GM23338 (cell line): Measurements from ENCODE around the gene OXER1. TPM values are rescaled to one million over a fixed set of nuclear protein-coding genes. Genes with fewer than 3 reads are reported as not detected.

Experiments used
- ATAC-seq: fragments of 200-7000 bp; cut with Tn5 transposase; 3 replicates; pipeline ENCODE4 v1.9.1; 2020
- DNase-seq: peaks from one replicate; pipeline ENCODE4 v3.0.0-alpha.2; 2015; ENCODE audit warnings: low spot score
- H2AFZ ChIP-seq: fragments of 200-600 bp; sonication (generic); 2 replicates; pipeline ENCODE4 v1.8.0; 2016; ENCODE audit warnings: antibody characterized with exemption, mild to moderate bottlenecking, moderate library complexity
- H3F3A ChIP-seq: fragments of 200-600 bp; sonication (generic); replicated peaks from 2 replicates; pipeline ENCODE4 v1.8.0; 2017; ENCODE audit warnings: antibody characterized with exemption, mixed run types, low read depth
- H3K27ac ChIP-seq: fragments of 200-600 bp; sonication (generic); 2 replicates; pipeline ENCODE4 v1.6.1; 2016; ENCODE audit warnings: low read depth
- H3K27me3 ChIP-seq: fragments of 200-600 bp; sonication (generic); 2 replicates; pipeline ENCODE4 v1.8.0; 2016; ENCODE audit warnings: mild to moderate bottlenecking, mixed run types, moderate library complexity; ENCODE audit not compliant: insufficient read depth
- H3K36me3 ChIP-seq: fragments of 200-600 bp; sonication (generic); 2 replicates; pipeline ENCODE4 v1.8.0; 2016; ENCODE audit warnings: mild to moderate bottlenecking; ENCODE audit not compliant: insufficient read depth
- H3K4me1 ChIP-seq: fragments of 200-600 bp; sonication (generic); 2 replicates; pipeline ENCODE4 v1.8.0; 2016; ENCODE audit warnings: mild to moderate bottlenecking, moderate library complexity; ENCODE audit not compliant: insufficient read depth
- H3K4me2 ChIP-seq: fragments of 200-600 bp; sonication (generic); 2 replicates; pipeline ENCODE4 v1.7.1; 2017; ENCODE audit warnings: mixed run types
- H3K4me3 ChIP-seq: fragments of 200-600 bp; sonication (generic); 2 replicates; pipeline ENCODE4 v1.6.1; 2016; ENCODE audit warnings: mixed run types
- H3K79me2 ChIP-seq: fragments of 200-600 bp; sonication (generic); replicated peaks from 2 replicates; pipeline ENCODE4 v1.8.0; 2017; ENCODE audit warnings: mild to moderate bottlenecking; ENCODE audit not compliant: insufficient read depth
- H3K9me2 ChIP-seq: fragments of 200-600 bp; sonication (generic); 2 replicates; pipeline ENCODE4 v1.8.0; 2017; ENCODE audit not compliant: insufficient read depth
- H4K20me1 ChIP-seq: fragments of 200-600 bp; sonication (generic); replicated peaks from 2 replicates; pipeline ENCODE4 v1.8.0; 2017; ENCODE audit warnings: mild to moderate bottlenecking; ENCODE audit not compliant: insufficient read depth
- H3K27ac Mint-ChIP-seq: 2 replicates; pipeline ENCODE4 v1.8.0; 2020; ENCODE audit warnings: inconsistent platforms, mild to moderate bottlenecking, moderate library complexity, mixed read lengths
- H3K27me3 Mint-ChIP-seq: 3 replicates; pipeline ENCODE4 v1.8.0; 2022; ENCODE audit warnings: low read depth, mild to moderate bottlenecking, moderate library complexity, mixed read lengths, inconsistent platforms; ENCODE audit not compliant: insufficient read depth, poor library complexity
- H3K36me3 Mint-ChIP-seq: 3 replicates; pipeline ENCODE4 v1.8.0; 2021; ENCODE audit warnings: low read depth, mild to moderate bottlenecking, inconsistent platforms, moderate library complexity, mixed read lengths
- H3K4me1 Mint-ChIP-seq: 3 replicates; pipeline ENCODE4 v1.8.0; 2020; ENCODE audit warnings: mild to moderate bottlenecking, inconsistent platforms, mixed read lengths
- H3K4me3 Mint-ChIP-seq: 3 replicates; pipeline ENCODE4 v1.8.0; 2021; ENCODE audit warnings: moderate library complexity, mild to moderate bottlenecking, inconsistent platforms, mixed read lengths
- H3K9me3 Mint-ChIP-seq: 3 replicates; pipeline ENCODE4 v1.8.0; 2020; ENCODE audit warnings: moderate library complexity, mild to moderate bottlenecking, inconsistent platforms, mixed read lengths
- CREB1 ChIP-seq: fragments of 250-450 bp; sonication (Bioruptor Pico); IDR thresholded peaks from 2 replicates; pipeline ENCODE4 v1.5.0; 2020; ENCODE audit warnings: low read depth, mild to moderate bottlenecking, moderate library complexity
- CTCF ChIP-seq, 2 experiments: fragments of 200-600 bp in 1 of 2; sonication (generic) in 1 of 2; conservative IDR thresholded peaks; 2 replicates each; pipeline versions ENCODE4 v1.5.1 to v1.6.1; 2016 to 2017; ENCODE audit warnings: antibody characterized with exemption in 2 of 2, low read depth in 2 of 2, mild to moderate bottlenecking in 2 of 2, moderate library complexity in 1 of 2
- ETS1 ChIP-seq: IDR thresholded peaks from 2 replicates; pipeline ENCODE4 v1.6.1; 2016; ENCODE audit warnings: antibody characterized with exemption
- JUNB ChIP-seq: IDR thresholded peaks from one replicate; pipeline ENCODE4 v1.6.1; 2016; ENCODE audit warnings: antibody characterized with exemption; ENCODE audit not compliant: unreplicated experiment
- NANOG ChIP-seq: IDR thresholded peaks from 2 replicates; pipeline ENCODE4 v1.6.1; 2016; ENCODE audit warnings: antibody characterized with exemption, borderline replicate concordance
- REST ChIP-seq: IDR thresholded peaks from one replicate; pipeline ENCODE4 v1.6.1; 2018; ENCODE audit warnings: antibody characterized with exemption; ENCODE audit not compliant: unreplicated experiment
- STAT1 ChIP-seq: IDR thresholded peaks from one replicate; pipeline ENCODE4 v1.6.1; 2016; ENCODE audit warnings: antibody characterized with exemption; ENCODE audit not compliant: unreplicated experiment
- ZNF114 ChIP-seq: fragments of 250-450 bp; sonication (Bioruptor Pico); IDR thresholded peaks from 2 replicates; pipeline ENCODE4 v1.5.0; 2020; ENCODE audit warnings: mild to moderate bottlenecking, moderate library complexity
- ZNF331 ChIP-seq: fragments of 250-450 bp; sonication (Bioruptor Pico); IDR thresholded peaks from 2 replicates; pipeline ENCODE4 v1.5.0; 2020; ENCODE audit warnings: low read depth, mild to moderate bottlenecking, moderate library complexity
- polyA plus RNA-seq: library from polyadenylated mRNA; unstranded; fragments of >200 nt; fragmentation: Nextera tagmentation; extraction: Ambion mirVana; gene quantifications from 2 replicates; pipeline ENCODE4 v1.2.1, GENCODE V29; 2016
- total RNA-seq: library from RNA; depleted of rRNA; stranded (reverse); fragments of >200 nt; shearing (Covaris generic); gene quantifications from 2 replicates; pipeline ENCODE4 v1.2.3, GENCODE V29; 2014

OXER1 gene
- total and polyA plus RNA-seq, 2 experiments from 2014 or later, result 0.69 to 1.5 TPM

- Mint-ChIP-seq H3K27ac (no peak overlapping the region), H3K27me3 (peaks cover 10% of the 10 kb centered on the region)
Observed at GRCh38 chr2:42770288-42771131, 6.6 kb upstream of the OXER1 start.

GRCh38 chr2:42769583-42770287 lies 5.8 kb upstream of the OXER1 start:
- H3K27ac ChIP-seq, result no peak overlapping the region
- peaks cover 19% of the 10 kb centered on the region for H3K4me1 ChIP-seq
- Mint-ChIP-seq H3K4me3 (no peak overlapping the region), H3K36me3 (no peaks in the 10 kb centered on the region; the same call in 1 of the 3 replicates), H3K9me3 (no peaks in the 10 kb centered on the region), H3K27me3 (peaks cover 10% of the 10 kb centered on the region), H3K27ac (no peak overlapping the region), H3K4me1 (peaks cover 26% of the 10 kb centered on the region)
- H4K20me1 ChIP-seq, result no peaks in the 10 kb centered on the region
- no peak overlapping the region for H2AFZ ChIP-seq
- DNase-seq (no peak), ATAC-seq (no peak)
- no peaks in the 10 kb centered on the region for H3K79me2 ChIP-seq
- H3K9me2 ChIP-seq, result no peaks in the 10 kb centered on the region
- H3K4me2 ChIP-seq, result no peak overlapping the region
- no peaks in the 10 kb centered on the region for H3K36me3 ChIP-seq
- no peak overlapping the region for H3K4me3 ChIP-seq
- H3F3A ChIP-seq, result 0 out of 2 replicates have a peak, but pooled peaks cover 4% of the 10 kb centered on the region
- no peaks in the 10 kb centered on the region for H3K27me3 ChIP-seq
- TF ChIP-seq ZNF331 (CRISPR knock-in tag) (no peak), CTCF (conservative IDR thresholded peaks at IDR 0.05; ENCODE audit: low read depth in 2 of 2) (no peak), JUNB (no peak), REST (no peak), NANOG (no peak), STAT1 (no peak), ETS1 (no peak), CREB1 (CRISPR knock-in tag) (no peak), ZNF114 (CRISPR knock-in tag) (no peak)

More at GRCh38 chr2:42770288-42771131, 6.6 kb upstream of the OXER1 start:
- H3K4me1 Mint-ChIP-seq, result peaks cover 27% of the 10 kb centered on the region
- Histone ChIP-seq H3K79me2 (no peaks in the 10 kb centered on the region), H3K9me2 (no peaks in the 10 kb centered on the region), H3K27me3 (no peaks in the 10 kb centered on the region), H3K4me2 (no peak overlapping the region), H4K20me1 (no peaks in the 10 kb centered on the region), H3K4me3 (no peak overlapping the region), H2AFZ (no peak overlapping the region; the same call in 1 of the 2 replicates), H3K4me1 (peaks cover 21% of the 10 kb centered on the region), H3K27ac (no peak overlapping the region), H3K36me3 (no peaks in the 10 kb centered on the region), H3F3A (0 out of 2 replicates have a peak, but pooled peaks cover 4% of the 10 kb centered on the region)
- peak; percentile 93 for DNase-seq
- peaks cover 1% of the 10 kb centered on the region for H3K36me3 Mint-ChIP-seq
- H3K9me3 Mint-ChIP-seq, result peaks cover 6% of the 10 kb centered on the region; the same call in 1 of the 3 replicates
- H3K4me3 Mint-ChIP-seq, result no peak overlapping the region
- peak; percentile 92 for ATAC-seq
- TF ChIP-seq STAT1 (no peak), CTCF (conservative IDR thresholded peaks at IDR 0.05; ENCODE audit: low read depth in 2 of 2) (peak; percentile 83 to 97), ZNF331 (CRISPR knock-in tag) (peak; percentile 55; the same call in 1 of the 2 replicates)
